Measurements from ENCODE around the gene SLC26A11. TPM values are rescaled to one million over a fixed set of nuclear protein-coding genes. Genes with fewer than 3 reads are reported as not detected.

The SLC26A11 gene
- total and polyA plus RNA-seq, 7 donors, result 2.3 to 14.5 (median 9.3) TPM

DNA sequence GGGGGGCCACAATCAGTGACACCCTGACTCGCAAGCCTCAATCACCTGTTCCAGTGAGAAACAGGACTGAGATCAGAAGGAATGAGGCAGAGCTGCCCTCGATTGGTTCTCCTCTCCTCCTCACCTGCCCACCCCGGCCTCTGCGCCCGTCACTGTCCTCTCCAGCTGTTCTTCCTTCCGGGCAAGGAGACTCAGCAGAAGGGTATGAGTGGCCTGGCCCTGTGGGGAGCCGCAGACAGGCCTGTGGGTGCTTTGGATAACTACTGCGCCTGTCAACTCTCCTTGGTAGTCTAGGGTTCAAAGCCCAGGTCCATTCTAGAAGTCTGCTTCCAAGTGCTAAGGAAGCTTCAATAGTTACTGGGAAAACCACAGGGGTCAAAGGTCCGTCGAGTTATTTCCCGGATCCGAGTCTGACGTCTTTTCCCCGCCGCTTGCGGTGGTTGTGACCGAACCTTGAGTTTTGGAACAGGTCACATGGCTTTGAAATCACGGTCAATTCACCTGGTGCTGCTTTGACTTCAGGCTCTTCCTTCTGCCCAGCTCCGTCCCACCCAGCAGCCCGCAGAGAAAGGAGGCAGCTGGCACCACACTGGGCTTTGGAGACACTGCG is 42.1 kb upstream of the SLC26A11 start:
- intact Hi-C loops (cut with DNase I), result no loop called here
- Histone ChIP-seq H3K27me3 (no peaks in the 10 kb centered on the region), H3K4me1 (no peaks in the 10 kb centered on the region), H3K36me3 (no peaks in the 10 kb centered on the region), H3K9me3 (no peaks in the 10 kb centered on the region), H3K4me3 (no peak overlapping the region), H3K27ac (no peak overlapping the region)
- WGBS, 2 donors, result 58 to 81% methylated on average over 21 of the region's 21 CpGs
- no peak for DNase-seq
- no peak for TF ChIP-seq EP300 (IDR thresholded peaks at IDR 0.05)
- TF ChIP-seq, protein P1, sequence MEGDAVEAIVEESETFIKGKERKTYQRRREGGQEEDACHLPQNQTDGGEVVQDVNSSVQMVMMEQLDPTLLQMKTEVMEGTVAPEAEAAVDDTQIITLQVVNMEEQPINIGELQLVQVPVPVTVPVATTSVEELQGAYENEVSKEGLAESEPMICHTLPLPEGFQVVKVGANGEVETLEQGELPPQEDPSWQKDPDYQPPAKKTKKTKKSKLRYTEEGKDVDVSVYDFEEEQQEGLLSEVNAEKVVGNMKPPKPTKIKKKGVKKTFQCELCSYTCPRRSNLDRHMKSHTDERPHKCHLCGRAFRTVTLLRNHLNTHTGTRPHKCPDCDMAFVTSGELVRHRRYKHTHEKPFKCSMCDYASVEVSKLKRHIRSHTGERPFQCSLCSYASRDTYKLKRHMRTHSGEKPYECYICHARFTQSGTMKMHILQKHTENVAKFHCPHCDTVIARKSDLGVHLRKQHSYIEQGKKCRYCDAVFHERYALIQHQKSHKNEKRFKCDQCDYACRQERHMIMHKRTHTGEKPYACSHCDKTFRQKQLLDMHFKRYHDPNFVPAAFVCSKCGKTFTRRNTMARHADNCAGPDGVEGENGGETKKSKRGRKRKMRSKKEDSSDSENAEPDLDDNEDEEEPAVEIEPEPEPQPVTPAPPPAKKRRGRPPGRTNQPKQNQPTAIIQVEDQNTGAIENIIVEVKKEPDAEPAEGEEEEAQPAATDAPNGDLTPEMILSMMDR (IDR thresholded peaks at IDR 0.05), result no peak
- TF ChIP-seq POLR2A (IDR thresholded peaks at IDR 0.05), result no peak
- TF ChIP-seq POLR2AphosphoS5 (IDR thresholded peaks at IDR 0.05), result no peak

DNA sequence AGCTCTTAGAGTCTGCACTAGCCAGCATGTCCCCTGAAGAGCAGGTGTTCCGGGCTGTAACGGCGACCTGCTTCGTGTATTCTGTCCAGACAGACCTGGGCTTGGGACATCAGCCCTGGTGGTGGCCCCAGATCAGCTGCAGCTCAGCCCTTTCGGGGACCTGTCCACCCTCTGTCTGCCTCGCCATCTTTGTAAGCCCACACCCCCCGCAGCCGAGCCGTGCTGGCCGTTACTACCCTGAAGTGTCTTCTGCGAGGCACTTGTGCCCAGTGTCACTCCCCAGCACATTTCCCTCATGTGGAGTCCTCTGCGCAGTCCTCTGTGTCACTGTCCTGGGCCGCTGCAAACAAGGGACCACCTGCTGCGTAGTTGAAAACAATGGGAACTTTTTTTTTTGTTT is 40.0 kb upstream of the SLC26A11 start:
- no peaks in the 10 kb centered on the region for H3K36me3 ChIP-seq

DNA sequence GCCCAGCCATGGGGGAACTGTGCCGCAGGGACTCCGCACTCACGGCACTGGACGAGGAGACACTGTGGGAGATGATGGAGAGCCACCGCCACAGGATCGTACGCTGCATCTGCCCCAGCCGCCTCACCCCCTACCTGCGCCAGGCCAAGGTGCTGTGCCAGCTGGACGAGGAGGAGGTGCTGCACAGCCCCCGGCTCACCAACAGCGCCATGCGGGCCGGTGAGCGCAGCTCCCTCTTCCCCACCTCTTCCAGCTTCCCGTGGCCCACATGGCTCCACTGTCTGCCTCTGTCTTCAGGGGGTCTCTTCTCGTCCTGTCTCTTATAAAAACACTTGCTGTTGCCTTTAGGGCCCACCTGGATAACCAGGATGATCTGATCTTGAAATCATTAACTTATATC is 38.8 kb upstream of the SLC26A11 start:
- Histone ChIP-seq H3K9me3 (no peaks in the 10 kb centered on the region), H3K4me3 (no peak overlapping the region), H3K36me3 (no peaks in the 10 kb centered on the region), H3K27ac (no peak overlapping the region), H3K4me1 (no peaks in the 10 kb centered on the region), H3K27me3 (no peaks in the 10 kb centered on the region)
- WGBS, 2 donors, result 91 to 92% methylated on average over 17 of the region's 17 CpGs
- TF ChIP-seq, protein P1 (IDR thresholded peaks at IDR 0.05), result no peak
- no peak for TF ChIP-seq EP300 (IDR thresholded peaks at IDR 0.05)
- no peak for TF ChIP-seq POLR2AphosphoS5 (IDR thresholded peaks at IDR 0.05)
- no peak for TF ChIP-seq POLR2A (IDR thresholded peaks at IDR 0.05)
- intact Hi-C loops (cut with DNase I), result no loop called here
- no peak for DNase-seq

More for the DNA sequence above, 40.0 kb upstream of the SLC26A11 start:
- TF ChIP-seq, protein P1 (IDR thresholded peaks at IDR 0.05), result no peak
- TF ChIP-seq POLR2AphosphoS5 (IDR thresholded peaks at IDR 0.05) (no peak), POLR2A (IDR thresholded peaks at IDR 0.05) (no peak), EP300 (IDR thresholded peaks at IDR 0.05) (no peak)
- no peaks in the 10 kb centered on the region for H3K4me1 ChIP-seq
- no peak for DNase-seq
- H3K9me3 ChIP-seq, result no peaks in the 10 kb centered on the region
- H3K27me3 ChIP-seq, result no peaks in the 10 kb centered on the region
- H3K4me3 ChIP-seq, result no peak overlapping the region
- intact Hi-C loops (cut with DNase I), result no loop called here
- WGBS, 2 donors, result 88% methylated on average over 14 of the region's 14 CpGs
- no peak overlapping the region for H3K27ac ChIP-seq

DNA sequence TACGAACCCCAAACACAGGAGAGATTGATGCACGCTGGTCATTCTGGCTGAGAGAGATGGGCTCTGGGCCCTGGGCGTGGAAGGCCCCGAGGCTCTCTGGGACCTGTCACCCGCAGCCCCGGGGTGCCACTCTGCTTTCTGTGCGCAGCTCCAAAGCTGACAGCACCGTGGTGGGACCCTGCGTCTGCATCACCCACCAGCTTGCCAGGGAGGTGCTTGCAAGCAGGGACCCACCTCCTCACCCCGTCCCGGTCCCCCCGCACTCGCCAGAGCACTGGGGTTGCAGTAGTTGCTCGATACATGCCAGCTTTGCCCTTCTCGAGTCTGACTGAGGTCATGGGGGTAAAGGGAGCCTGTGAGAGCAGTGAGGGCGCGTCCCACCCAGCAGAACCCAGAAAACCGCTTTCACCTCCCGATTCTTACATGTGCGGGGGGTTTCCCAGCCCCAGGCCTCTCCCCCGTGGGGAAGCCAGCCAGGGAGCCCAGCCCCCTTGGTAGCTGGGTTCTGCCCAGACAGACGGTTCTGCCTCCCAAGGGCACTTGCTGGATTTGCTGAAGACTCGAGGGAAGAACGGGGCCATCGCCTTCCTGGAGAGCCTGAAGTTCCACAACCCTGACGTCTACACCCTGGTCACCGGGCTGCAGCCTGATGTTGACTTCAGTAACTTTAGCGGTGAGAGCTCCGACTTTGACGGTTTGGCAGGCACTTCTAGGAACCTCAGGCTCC is 37.9 kb upstream of the SLC26A11 start:
- no peak for DNase-seq
- Histone ChIP-seq H3K27ac (no peak overlapping the region), H3K36me3 (no peaks in the 10 kb centered on the region), H3K9me3 (no peaks in the 10 kb centered on the region), H3K4me3 (no peak overlapping the region), H3K27me3 (no peaks in the 10 kb centered on the region), H3K4me1 (no peaks in the 10 kb centered on the region)
- intact Hi-C loops (cut with DNase I), result no loop called here
- WGBS, 2 donors, result 90 to 91% methylated on average over 30 of the region's 30 CpGs
- TF ChIP-seq POLR2AphosphoS5 (IDR thresholded peaks at IDR 0.05) (no peak), EP300 (IDR thresholded peaks at IDR 0.05) (no peak), POLR2A (IDR thresholded peaks at IDR 0.05) (no peak)
- TF ChIP-seq, protein P1 (IDR thresholded peaks at IDR 0.05), result no peak
